Activated CD8-positive, alpha-beta memory T cell treated with anti-CD3 and anti-CD28 coated beads for 24 hours (primary cell): ENCODE measurements around the gene CC2D1A.

Experiments
- DNase-seq: peaks from one replicate; pipeline ENCODE4 v3.0.0-alpha.2; 2020

CC2D1A gene

GRCh38 chr19:13938301-13939064 is 32.5 kb downstream of the CC2D1A start, which contains the start of gene PODNL1:
TSS of gene PODNL1 (minus strand) at chr19:13938417. CDS start at chr19:13938181, 236 bp downstream.
- no peak for DNase-seq

- no peak for DNase-seq
Observed at GRCh38 chr19:13942023-13942684, 36.2 kb downstream of the CC2D1A start.

- DNase-seq: no peak
Observed at GRCh38 chr19:13946414-13946813, 40.4 kb downstream of the CC2D1A start.

GRCh38 chr19:13951043-13951442 is 45.0 kb downstream of the CC2D1A start:
- DNase-seq: no peak

- DNase-seq: no peak
Observed at GRCh38 chr19:13951799-13952153, 45.8 kb downstream of the CC2D1A start.

- peak; percentile 98 for DNase-seq
Observed at GRCh38 chr19:13952154-13952930, 46.3 kb downstream of the CC2D1A start, which contains the start of gene DCAF15. TSS of gene DCAF15 (plus strand) at chr19:13952509. CDS start at chr19:13952513, 4 bp downstream.

GRCh38 chr19:13952931-13953531 is 47.0 kb downstream of the CC2D1A start:
- DNase-seq: no peak

- DNase-seq: no peak
Observed at GRCh38 chr19:13954185-13954584, 48.2 kb downstream of the CC2D1A start.

GRCh38 chr19:13955662-13956364 is 49.8 kb downstream of the CC2D1A start:
- no peak for DNase-seq

- no peak for DNase-seq
Observed at GRCh38 chr19:13956365-13956744, 50.4 kb downstream of the CC2D1A start.

GRCh38 chr19:13957051-13957450 is 51.0 kb downstream of the CC2D1A start:
- DNase-seq: no peak

- no peak for DNase-seq
Observed at GRCh38 chr19:13958043-13958442, 52.0 kb downstream of the CC2D1A start.

GRCh38 chr19:13959141-13959961 is 53.4 kb downstream of the CC2D1A start:
- DNase-seq: no peak

GRCh38 chr19:13959962-13960862 is 54.2 kb downstream of the CC2D1A start:
- DNase-seq: no peak

GRCh38 chr19:13960863-13961784 is 55.1 kb downstream of the CC2D1A start:
- DNase-seq: no peak

- DNase-seq: no peak
Observed at GRCh38 chr19:13961826-13962698, 56.1 kb downstream of the CC2D1A start.

- DNase-seq: no peak
Observed at GRCh38 chr19:13962699-13963602, 57.0 kb downstream of the CC2D1A start.
